Activated naive CD4-positive, alpha-beta T cell treated with anti-CD3 and anti-CD28 coated beads, Interleukin-2, amount 50 U/mL, for 24 hours (primary cell): ENCODE results near the gene NFASC.

Source experiments
- H3K27ac Mint-ChIP-seq: one replicate; pipeline ENCODE4 v1.8.0; 2021; ENCODE audit warnings: mild to moderate bottlenecking, mixed read lengths
- H3K27me3 Mint-ChIP-seq: one replicate; pipeline ENCODE4 v1.8.0; 2021; ENCODE audit warnings: mixed read lengths
- H3K36me3 Mint-ChIP-seq: one replicate; pipeline ENCODE4 v1.8.0; 2021; ENCODE audit warnings: mixed read lengths
- H3K4me1 Mint-ChIP-seq: one replicate; pipeline ENCODE4 v1.8.0; 2021; ENCODE audit warnings: mixed read lengths
- H3K4me3 Mint-ChIP-seq: one replicate; pipeline ENCODE4 v1.8.0; 2021; ENCODE audit warnings: mild to moderate bottlenecking, mixed read lengths
- H3K9me3 Mint-ChIP-seq: one replicate; pipeline ENCODE4 v1.8.0; 2021; ENCODE audit warnings: mixed read lengths

The NFASC gene

GRCh38 chr1:205043866-205044265 is 173.2 kb downstream of the NFASC start:
- H3K4me1 Mint-ChIP-seq: no peaks in the 10 kb centered on the region
- peaks cover 16% of the 10 kb centered on the region for H3K27me3 Mint-ChIP-seq
- no peaks in the 10 kb centered on the region for H3K36me3 Mint-ChIP-seq
- H3K4me3 Mint-ChIP-seq: no peak overlapping the region
- H3K9me3 Mint-ChIP-seq: no peaks in the 10 kb centered on the region
- H3K27ac Mint-ChIP-seq: no peak overlapping the region

- no peaks in the 10 kb centered on the region for H3K9me3 Mint-ChIP-seq
- H3K27ac Mint-ChIP-seq: no peak overlapping the region
- no peak overlapping the region for H3K4me3 Mint-ChIP-seq
- no peaks in the 10 kb centered on the region for H3K36me3 Mint-ChIP-seq
- H3K4me1 Mint-ChIP-seq: no peaks in the 10 kb centered on the region
- peaks cover 16% of the 10 kb centered on the region for H3K27me3 Mint-ChIP-seq
These were observed 174.1 kb downstream of the NFASC start for GRCh38 chr1:205044741-205045140.

- Mint-ChIP-seq H3K9me3 (no peaks in the 10 kb centered on the region), H3K27me3 (peaks cover 16% of the 10 kb centered on the region), H3K4me3 (no peak overlapping the region)
These were observed 174.5 kb downstream of the NFASC start for GRCh38 chr1:205045146-205045545.

GRCh38 chr1:205046870-205047269 is 176.2 kb downstream of the NFASC start:
- Mint-ChIP-seq H3K9me3 (no peaks in the 10 kb centered on the region), H3K4me1 (no peaks in the 10 kb centered on the region), H3K27ac (no peak overlapping the region), H3K27me3 (peaks cover 16% of the 10 kb centered on the region), H3K36me3 (no peaks in the 10 kb centered on the region), H3K4me3 (no peak overlapping the region)

More at GRCh38 chr1:205045146-205045545, 174.5 kb downstream of the NFASC start:
- Mint-ChIP-seq H3K36me3 (no peaks in the 10 kb centered on the region), H3K27ac (no peak overlapping the region), H3K4me1 (no peaks in the 10 kb centered on the region)

- Mint-ChIP-seq H3K4me1 (no peaks in the 10 kb centered on the region), H3K36me3 (no peaks in the 10 kb centered on the region), H3K27me3 (peaks cover 16% of the 10 kb centered on the region), H3K9me3 (no peaks in the 10 kb centered on the region), H3K27ac (no peak overlapping the region), H3K4me3 (no peak overlapping the region)
These were observed 177.1 kb downstream of the NFASC start for GRCh38 chr1:205047764-205048231.

GRCh38 chr1:205048382-205048781 is 177.7 kb downstream of the NFASC start:
- Mint-ChIP-seq H3K36me3 (no peaks in the 10 kb centered on the region), H3K27ac (no peak overlapping the region), H3K9me3 (no peaks in the 10 kb centered on the region), H3K4me1 (no peaks in the 10 kb centered on the region), H3K4me3 (no peak overlapping the region), H3K27me3 (peaks cover 16% of the 10 kb centered on the region)

- Mint-ChIP-seq H3K4me3 (no peak overlapping the region), H3K27me3 (peaks cover 13% of the 10 kb centered on the region), H3K4me1 (no peaks in the 10 kb centered on the region), H3K36me3 (no peaks in the 10 kb centered on the region), H3K27ac (no peak overlapping the region), H3K9me3 (no peaks in the 10 kb centered on the region)
These were observed 178.8 kb downstream of the NFASC start for GRCh38 chr1:205049479-205049878.

- Mint-ChIP-seq H3K36me3 (no peaks in the 10 kb centered on the region), H3K27me3 (no peaks in the 10 kb centered on the region), H3K9me3 (no peaks in the 10 kb centered on the region), H3K4me1 (no peaks in the 10 kb centered on the region), H3K4me3 (no peak overlapping the region), H3K27ac (no peak overlapping the region)
These were observed 182.0 kb downstream of the NFASC start for GRCh38 chr1:205052690-205053089.

- H3K36me3 Mint-ChIP-seq: no peaks in the 10 kb centered on the region
- no peaks in the 10 kb centered on the region for H3K4me1 Mint-ChIP-seq
- no peaks in the 10 kb centered on the region for H3K9me3 Mint-ChIP-seq
- H3K27me3 Mint-ChIP-seq: no peaks in the 10 kb centered on the region
- H3K4me3 Mint-ChIP-seq: no peak overlapping the region
- H3K27ac Mint-ChIP-seq: no peak overlapping the region
These were observed 182.6 kb downstream of the NFASC start for GRCh38 chr1:205053296-205053695.

- H3K36me3 Mint-ChIP-seq: no peaks in the 10 kb centered on the region
- no peak overlapping the region for H3K27ac Mint-ChIP-seq
- no peaks in the 10 kb centered on the region for H3K27me3 Mint-ChIP-seq
- no peak overlapping the region for H3K4me3 Mint-ChIP-seq
- H3K9me3 Mint-ChIP-seq: no peaks in the 10 kb centered on the region
- H3K4me1 Mint-ChIP-seq: no peaks in the 10 kb centered on the region
These were observed 183.4 kb downstream of the NFASC start for GRCh38 chr1:205054013-205054412.

GRCh38 chr1:205056188-205056611 is 185.5 kb downstream of the NFASC start:
- no peak overlapping the region for H3K27ac Mint-ChIP-seq
- no peak overlapping the region for H3K4me3 Mint-ChIP-seq
- H3K36me3 Mint-ChIP-seq: no peaks in the 10 kb centered on the region
- H3K4me1 Mint-ChIP-seq: no peaks in the 10 kb centered on the region
- H3K27me3 Mint-ChIP-seq: no peaks in the 10 kb centered on the region
- no peaks in the 10 kb centered on the region for H3K9me3 Mint-ChIP-seq

- H3K9me3 Mint-ChIP-seq: no peaks in the 10 kb centered on the region
- no peaks in the 10 kb centered on the region for H3K4me1 Mint-ChIP-seq
- H3K36me3 Mint-ChIP-seq: no peaks in the 10 kb centered on the region
- no peaks in the 10 kb centered on the region for H3K27me3 Mint-ChIP-seq
- no peak overlapping the region for H3K4me3 Mint-ChIP-seq
- H3K27ac Mint-ChIP-seq: no peak overlapping the region
These were observed 186.4 kb downstream of the NFASC start for GRCh38 chr1:205056956-205057568.

GRCh38 chr1:205057808-205058575 is 187.3 kb downstream of the NFASC start:
- no peak overlapping the region for H3K27ac Mint-ChIP-seq
- no peaks in the 10 kb centered on the region for H3K36me3 Mint-ChIP-seq
- no peaks in the 10 kb centered on the region for H3K27me3 Mint-ChIP-seq
- H3K9me3 Mint-ChIP-seq: no peaks in the 10 kb centered on the region
- no peak overlapping the region for H3K4me3 Mint-ChIP-seq
- H3K4me1 Mint-ChIP-seq: no peaks in the 10 kb centered on the region

- Mint-ChIP-seq H3K36me3 (no peaks in the 10 kb centered on the region), H3K4me3 (no peak overlapping the region), H3K9me3 (no peaks in the 10 kb centered on the region), H3K4me1 (no peaks in the 10 kb centered on the region), H3K27ac (no peak overlapping the region), H3K27me3 (no peaks in the 10 kb centered on the region)
These were observed 188.2 kb downstream of the NFASC start for GRCh38 chr1:205058853-205059252.

- no peaks in the 10 kb centered on the region for H3K9me3 Mint-ChIP-seq
- H3K36me3 Mint-ChIP-seq: no peaks in the 10 kb centered on the region
- no peak overlapping the region for H3K4me3 Mint-ChIP-seq
- no peak overlapping the region for H3K27ac Mint-ChIP-seq
- no peaks in the 10 kb centered on the region for H3K27me3 Mint-ChIP-seq
- H3K4me1 Mint-ChIP-seq: no peaks in the 10 kb centered on the region
These were observed 189.0 kb downstream of the NFASC start for GRCh38 chr1:205059660-205060059.

- no peaks in the 10 kb centered on the region for H3K9me3 Mint-ChIP-seq
- no peaks in the 10 kb centered on the region for H3K4me1 Mint-ChIP-seq
- H3K36me3 Mint-ChIP-seq: no peaks in the 10 kb centered on the region
- H3K4me3 Mint-ChIP-seq: no peak overlapping the region
- no peaks in the 10 kb centered on the region for H3K27me3 Mint-ChIP-seq
- H3K27ac Mint-ChIP-seq: no peak overlapping the region
These were observed 190.1 kb downstream of the NFASC start for GRCh38 chr1:205060746-205061145.
